ENCODE data around the gene DCK.

Gene DCK

GRCh38 chr4:71008196-71008595 is 14.7 kb downstream of the DCK start:
- TF ChIP-seq YY1 (IDR thresholded peaks at IDR 0.05; ENCODE audit: low read depth) (no peak), REST (IDR thresholded peaks at IDR 0.05; ENCODE audit: low read depth) (no peak), CREB1 (IDR thresholded peaks at IDR 0.05; ENCODE audit: low read depth) (no peak), TAF1 (IDR thresholded peaks at IDR 0.05; ENCODE audit: low read depth) (no peak), RAD21 (IDR thresholded peaks at IDR 0.05; ENCODE audit: low read depth) (no peak), EGR1 (IDR thresholded peaks at IDR 0.05) (no peak), CEBPB (IDR thresholded peaks at IDR 0.05) (no peak), USF1 (IDR thresholded peaks at IDR 0.05) (no peak)

- TF ChIP-seq REST (IDR thresholded peaks at IDR 0.05; ENCODE audit: low read depth) (no peak), CREB1 (IDR thresholded peaks at IDR 0.05; ENCODE audit: low read depth) (no peak), EP300 (IDR thresholded peaks at IDR 0.05; ENCODE audit: borderline replicate concordance) (no peak), NFIC (IDR thresholded peaks at IDR 0.05) (no peak), MAX (IDR thresholded peaks at IDR 0.05) (no peak), RAD21 (IDR thresholded peaks at IDR 0.05; ENCODE audit: low read depth) (no peak), ZBTB7A (IDR thresholded peaks at IDR 0.05; ENCODE audit: low read depth) (no peak), EGR1 (IDR thresholded peaks at IDR 0.05) (no peak), TCF12 (IDR thresholded peaks at IDR 0.05; ENCODE audit: low read depth) (no peak), TEAD4 (IDR thresholded peaks at IDR 0.05) (no peak), USF1 (IDR thresholded peaks at IDR 0.05) (no peak), YY1 (IDR thresholded peaks at IDR 0.05; ENCODE audit: low read depth) (no peak), TAF1 (IDR thresholded peaks at IDR 0.05; ENCODE audit: low read depth) (no peak), CEBPB (IDR thresholded peaks at IDR 0.05) (no peak), FOXM1 (IDR thresholded peaks at IDR 0.05; ENCODE audit: borderline replicate concordance, low read depth) (no peak)
Measured at GRCh38 chr4:71009086-71009485, 15.6 kb downstream of the DCK start.

- TF ChIP-seq REST (IDR thresholded peaks at IDR 0.05; ENCODE audit: low read depth) (no peak), RAD21 (IDR thresholded peaks at IDR 0.05; ENCODE audit: low read depth) (peak; percentile 45)
Measured at GRCh38 chr4:71009890-71010588, 16.6 kb downstream of the DCK start.

- TF ChIP-seq FOXM1 (IDR thresholded peaks at IDR 0.05; ENCODE audit: borderline replicate concordance, low read depth) = no peak
- no peak for TF ChIP-seq MAX (IDR thresholded peaks at IDR 0.05)
- TF ChIP-seq RAD21 (IDR thresholded peaks at IDR 0.05; ENCODE audit: low read depth) = no peak
- no peak for TF ChIP-seq CREB1 (IDR thresholded peaks at IDR 0.05; ENCODE audit: low read depth)
- TF ChIP-seq EGR1 (IDR thresholded peaks at IDR 0.05) = no peak
- TF ChIP-seq TCF12 (IDR thresholded peaks at IDR 0.05; ENCODE audit: low read depth) = no peak
- TF ChIP-seq CEBPB (IDR thresholded peaks at IDR 0.05) = no peak
- no peak for TF ChIP-seq ZBTB7A (IDR thresholded peaks at IDR 0.05; ENCODE audit: low read depth)
- TF ChIP-seq TAF1 (IDR thresholded peaks at IDR 0.05; ENCODE audit: low read depth) = no peak
- no peak for TF ChIP-seq EP300 (IDR thresholded peaks at IDR 0.05; ENCODE audit: borderline replicate concordance)
- no peak for TF ChIP-seq YY1 (IDR thresholded peaks at IDR 0.05; ENCODE audit: low read depth)
- no peak for TF ChIP-seq REST (IDR thresholded peaks at IDR 0.05; ENCODE audit: low read depth)
Measured at GRCh38 chr4:71011451-71011850, 18.0 kb downstream of the DCK start.
